Measurements from ENCODE around the gene TXNDC2. TPM values are rescaled to one million over a fixed set of nuclear protein-coding genes. Genes with fewer than 3 reads are reported as not detected.

The TXNDC2 gene
- polyA plus RNA-seq: under 1 TPM in 1 of 3 donors, not detected in 2; 0.01 TPM

- no peak within 1 kb of the TSS for H3K27ac ChIP-seq (ENCODE audit: low read depth, low read length)
- 82 to 93% (median 90%) methylated on average over 8 of the region's 8 CpGs for WGBS, 3 donors
These were observed at the start of gene TXNDC2 for GRCh38 chr18:9885170-9886004. Gene TXNDC2 (plus strand): TSS chr18:9885973. CDS start chr18:9886681, 708 bp downstream.

GRCh38 chr18:9838144-9838877 lies 47.5 kb upstream of the TXNDC2 start:
- 58 to 75% (median 75%) methylated on average over 10 of the region's 10 CpGs for WGBS, 3 donors
- H3K27ac ChIP-seq (ENCODE audit: low read depth, low read length): no peak overlapping the region

- 91 to 95% (median 94%) methylated on average over 8 of the region's 8 CpGs for WGBS, 3 donors
- no peak overlapping the region for H3K27ac ChIP-seq (ENCODE audit: low read depth, low read length)
These were observed 46.6 kb upstream of the TXNDC2 start for GRCh38 chr18:9839211-9839610.

DNA sequence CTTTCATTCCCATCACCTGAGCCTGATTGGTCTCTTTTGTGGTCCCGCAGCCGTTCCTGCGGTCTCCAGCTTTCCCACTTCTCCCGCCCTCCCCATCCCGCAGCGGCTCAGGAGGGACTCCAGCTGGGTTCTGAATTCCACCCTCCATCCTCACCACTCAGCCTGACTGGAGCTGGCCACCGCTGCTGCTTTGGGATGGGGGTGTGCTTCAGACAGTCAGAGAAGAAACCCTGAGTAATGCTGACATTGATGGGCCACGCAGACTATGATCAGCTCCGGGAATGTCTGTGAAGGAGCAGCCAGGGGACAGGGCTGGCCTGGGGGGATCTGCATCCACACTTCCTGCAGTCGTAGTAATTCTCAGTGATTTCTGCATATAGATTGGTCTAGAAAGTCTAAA lies 45.9 kb upstream of the TXNDC2 start:
- 75 to 88% (median 87%) methylated on average over 10 of the region's 10 CpGs for WGBS, 3 donors
- no peak overlapping the region for H3K27ac ChIP-seq (ENCODE audit: low read depth, low read length)

- 79 to 91% (median 84%) methylated on average over 4 of the region's 4 CpGs for WGBS, 3 donors
These were observed 44.0 kb upstream of the TXNDC2 start for GRCh38 chr18:9841752-9842151.

DNA sequence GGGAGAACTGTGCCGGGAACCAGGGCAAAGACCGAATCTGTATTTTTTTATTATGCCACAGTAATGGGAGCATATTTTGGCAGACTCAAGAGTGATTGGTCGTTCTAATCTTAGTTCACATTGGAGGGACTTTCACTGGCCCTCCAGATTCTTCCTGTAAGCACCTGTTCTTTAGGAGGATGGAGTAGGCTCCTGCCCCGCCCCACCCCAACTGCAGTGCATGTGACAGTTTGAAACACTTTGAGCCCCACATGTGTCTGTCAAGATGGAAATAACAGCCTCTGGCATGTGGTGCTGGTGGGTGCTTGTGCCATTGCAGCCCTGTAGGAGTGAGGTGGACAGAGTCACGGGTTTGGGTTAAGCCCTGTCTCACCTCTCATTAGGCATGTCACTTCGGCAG lies 43.3 kb upstream of the TXNDC2 start:
- H3K27ac ChIP-seq (ENCODE audit: low read depth, low read length): no peak overlapping the region

More at GRCh38 chr18:9841752-9842151, 44.0 kb upstream of the TXNDC2 start:
- no peak overlapping the region for H3K27ac ChIP-seq (ENCODE audit: low read depth, low read length)

DNA sequence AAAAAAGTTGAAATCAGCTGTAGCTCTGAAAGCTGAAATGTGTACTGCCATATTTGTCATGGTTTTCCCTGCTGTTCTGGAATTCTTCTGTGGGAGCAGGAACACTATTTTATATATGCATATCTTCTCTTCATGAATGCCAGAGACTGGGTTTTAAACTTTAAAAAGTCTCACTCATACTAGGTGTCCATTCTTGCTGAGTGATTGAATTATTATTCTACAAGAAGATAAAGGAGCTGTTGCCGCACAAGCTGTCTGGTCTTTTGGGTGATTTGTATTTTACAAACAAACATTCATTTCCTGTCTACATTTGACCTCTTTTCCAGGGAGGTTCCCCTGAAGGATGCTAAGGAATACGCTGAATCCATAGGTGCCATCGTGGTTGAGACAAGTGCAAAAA lies 40.5 kb upstream of the TXNDC2 start:
- WGBS, 3 donors: 75 to 84% (median 78%) methylated on average over 3 of the region's 3 CpGs
- H3K27ac ChIP-seq (ENCODE audit: low read depth, low read length): no peak overlapping the region

More for the DNA sequence above, 43.3 kb upstream of the TXNDC2 start:
- WGBS, 3 donors: 96 to 98% (median 98%) methylated on average over 6 of the region's 6 CpGs

GRCh38 chr18:9846162-9846925 lies 39.4 kb upstream of the TXNDC2 start:
- 16 to 47% (median 44%) methylated on average over 10 of the region's 10 CpGs for WGBS, 3 donors
- no peak overlapping the region for H3K27ac ChIP-seq (ENCODE audit: low read depth, low read length)

GRCh38 chr18:9848170-9848879 lies 37.4 kb upstream of the TXNDC2 start:
- 83 to 89% (median 88%) methylated on average over 5 of the region's 5 CpGs for WGBS, 3 donors
- H3K27ac ChIP-seq (ENCODE audit: low read depth, low read length): no peak overlapping the region

DNA sequence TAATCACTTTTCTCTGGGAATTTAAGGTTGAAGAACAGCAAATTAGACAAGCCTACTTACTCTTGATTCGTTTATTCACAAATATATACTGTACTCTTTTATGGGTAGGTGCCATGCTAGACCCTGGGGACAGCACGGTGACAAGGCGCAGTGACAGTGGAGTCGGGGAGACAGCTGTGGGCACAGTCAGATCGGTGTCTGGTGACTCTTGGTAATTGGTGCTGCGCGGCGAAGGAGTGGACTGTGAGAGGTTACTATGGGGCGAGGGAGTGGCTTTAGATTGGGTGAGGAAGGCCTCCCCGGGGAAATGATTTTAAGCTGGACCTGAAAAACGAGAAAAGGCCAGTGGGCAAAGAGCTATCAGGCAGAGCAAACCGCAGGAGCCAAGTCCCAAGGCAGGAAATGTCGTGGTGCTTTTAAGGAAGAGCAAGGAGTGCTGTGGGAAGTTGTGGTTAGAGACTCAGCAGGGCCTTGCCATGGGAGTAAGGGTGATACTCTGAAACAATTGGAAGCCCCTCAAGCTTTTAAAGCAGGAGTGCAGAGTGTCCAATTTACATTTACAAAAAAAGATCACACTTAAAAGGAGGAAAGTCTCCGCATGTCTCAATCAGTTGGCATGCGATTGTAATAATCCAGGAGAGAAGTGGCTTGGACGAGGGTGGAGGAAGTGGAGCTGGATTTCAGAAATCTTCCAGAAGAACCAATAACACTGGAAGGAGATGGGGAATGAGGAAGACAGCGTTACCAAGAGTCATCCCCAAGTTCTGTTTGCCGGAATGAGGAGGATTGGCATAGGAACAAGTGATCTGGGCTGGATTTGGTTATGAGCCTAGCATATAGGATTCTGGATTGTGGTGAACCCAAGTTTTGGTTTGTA lies 36.1 kb upstream of the TXNDC2 start:
- WGBS, 3 donors: 42 to 76% (median 47%) methylated on average over 18 of the region's 18 CpGs
- H3K27ac ChIP-seq (ENCODE audit: low read depth, low read length): no peak overlapping the region

- 83 to 89% (median 87%) methylated on average over 3 of the region's 3 CpGs for WGBS, 3 donors
- no peak overlapping the region for H3K27ac ChIP-seq (ENCODE audit: low read depth, low read length)
These were observed 35.5 kb upstream of the TXNDC2 start for GRCh38 chr18:9850309-9850708.

- no peak overlapping the region for H3K27ac ChIP-seq (ENCODE audit: low read depth, low read length)
- WGBS, 3 donors: 40 to 87% (median 45%) methylated on average over 2 of the region's 2 CpGs
These were observed 34.3 kb upstream of the TXNDC2 start for GRCh38 chr18:9851511-9851910.

DNA sequence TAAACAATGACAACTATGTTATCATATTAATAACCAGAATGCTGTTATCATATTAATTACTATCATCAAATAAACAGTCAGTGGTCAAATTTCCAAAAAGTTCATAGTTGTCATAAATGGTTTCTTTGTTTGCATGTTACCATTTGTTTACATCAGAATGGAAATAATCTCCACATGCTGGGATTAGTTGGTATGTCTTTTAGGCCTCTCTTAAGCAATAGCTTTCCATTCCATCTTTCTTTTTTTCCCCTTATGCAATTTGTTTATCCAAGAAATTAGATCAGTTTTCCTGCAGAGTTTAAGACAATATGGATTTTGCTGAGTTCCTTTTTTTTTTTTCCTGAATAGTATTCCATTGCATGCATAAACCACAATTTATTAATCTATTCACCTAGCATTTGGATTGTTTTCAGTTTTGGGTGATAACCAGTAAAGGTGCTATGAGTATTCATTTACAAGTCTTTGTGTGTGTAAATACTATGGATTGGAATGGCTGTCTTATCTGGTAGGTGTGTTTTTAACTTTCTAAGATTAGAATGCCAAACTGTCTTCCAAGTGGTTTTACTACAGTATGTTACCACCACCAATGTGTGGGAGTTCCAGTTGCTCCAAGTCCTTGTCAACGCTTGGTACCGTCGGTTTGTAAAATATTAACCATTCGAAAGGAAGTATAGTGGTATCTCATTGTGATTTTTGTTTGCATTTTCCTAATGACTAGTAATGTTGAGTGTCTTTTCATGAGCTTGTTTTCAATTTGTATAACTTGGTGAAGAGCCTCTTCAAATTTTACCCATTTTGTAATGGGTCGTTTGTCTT lies 33.3 kb upstream of the TXNDC2 start:
- H3K27ac ChIP-seq (ENCODE audit: low read depth, low read length): no peak overlapping the region
- 75 to 95% (median 91%) methylated on average over 5 of the region's 5 CpGs for WGBS, 3 donors

GRCh38 chr18:9854801-9855676 lies 30.7 kb upstream of the TXNDC2 start:
- no peak overlapping the region for H3K27ac ChIP-seq (ENCODE audit: low read depth, low read length)
- 48 to 76% (median 74%) methylated on average over 12 of the region's 12 CpGs for WGBS, 3 donors

- H3K27ac ChIP-seq (ENCODE audit: low read depth, low read length): no peak overlapping the region
- WGBS, 3 donors: 68 to 89% (median 82%) methylated on average over 9 of the region's 9 CpGs
These were observed 30.1 kb upstream of the TXNDC2 start for GRCh38 chr18:9855681-9856080.

DNA sequence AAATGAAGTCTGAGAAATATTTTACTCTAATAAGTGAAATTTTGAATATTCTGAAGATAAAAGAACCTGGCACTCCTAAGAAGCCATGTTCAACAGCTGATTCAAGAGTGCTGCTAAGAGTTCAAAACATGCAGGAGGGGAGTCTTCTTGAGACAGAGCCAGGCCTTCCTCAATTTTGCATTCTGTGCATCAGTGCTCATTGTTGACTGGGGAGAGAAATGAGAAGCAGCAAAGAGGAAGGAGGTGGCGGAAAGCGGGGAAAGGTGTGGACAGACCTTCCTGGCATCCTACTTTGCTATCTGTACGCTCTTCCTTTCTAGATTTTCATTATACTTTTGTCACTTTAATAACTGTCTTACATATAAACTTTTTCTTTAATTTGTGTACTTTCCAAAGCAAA lies 29.7 kb upstream of the TXNDC2 start:
- WGBS, 3 donors: 65 to 92% (median 73%) methylated on average over 3 of the region's 3 CpGs
- no peak overlapping the region for H3K27ac ChIP-seq (ENCODE audit: low read depth, low read length)

Measured in adipose tissue (tissue), 3 donors.